Activated CD8-positive, alpha-beta memory T cell treated with anti-CD3 and anti-CD28 coated beads for 48 hours (primary cell): ENCODE measurements around the gene TRERF1.

Source experiments
- DNase-seq, 3 experiments: peaks; one replicate each; pipeline ENCODE4 v3.0.0-alpha.2; 2020; ENCODE audit warnings: low read depth in 2 of 3, low spot score in 2 of 3

Gene TRERF1

DNA sequence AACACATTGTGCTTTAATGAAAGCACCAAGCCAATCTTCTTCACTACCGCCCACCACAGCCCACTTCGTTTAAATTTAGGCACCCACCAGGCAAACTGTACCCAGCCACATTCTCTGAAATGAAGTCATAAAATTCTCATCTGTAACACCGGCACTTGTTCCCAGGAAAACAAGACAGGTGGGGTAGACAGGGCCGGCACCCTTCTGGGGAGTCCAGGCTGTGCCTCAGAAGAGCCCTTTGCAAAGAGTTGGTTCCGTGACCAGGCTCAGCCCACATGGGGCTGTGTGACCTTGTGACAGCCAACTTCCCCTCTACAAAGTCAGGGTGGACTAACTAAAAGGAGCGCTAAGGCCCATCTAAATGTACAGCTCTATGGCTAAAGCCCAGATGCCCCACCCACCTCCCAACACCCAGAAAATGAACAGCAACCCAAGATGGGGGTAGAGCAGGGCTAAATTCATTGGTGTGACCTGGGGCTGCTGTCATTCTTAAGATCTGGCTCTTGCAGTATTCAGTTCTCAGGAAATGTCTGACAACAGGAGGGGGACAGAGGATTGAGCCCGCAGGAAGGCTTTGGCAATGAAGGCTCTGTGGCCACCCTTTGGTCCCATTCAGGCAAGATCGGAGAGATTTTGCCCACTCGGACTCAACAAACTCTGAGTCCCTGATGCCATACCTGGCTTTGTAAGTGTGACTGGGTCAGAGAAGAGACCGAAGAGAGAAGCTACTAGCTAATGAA, 56.7 kb downstream of the TRERF1 start:
- no peak for DNase-seq

DNA sequence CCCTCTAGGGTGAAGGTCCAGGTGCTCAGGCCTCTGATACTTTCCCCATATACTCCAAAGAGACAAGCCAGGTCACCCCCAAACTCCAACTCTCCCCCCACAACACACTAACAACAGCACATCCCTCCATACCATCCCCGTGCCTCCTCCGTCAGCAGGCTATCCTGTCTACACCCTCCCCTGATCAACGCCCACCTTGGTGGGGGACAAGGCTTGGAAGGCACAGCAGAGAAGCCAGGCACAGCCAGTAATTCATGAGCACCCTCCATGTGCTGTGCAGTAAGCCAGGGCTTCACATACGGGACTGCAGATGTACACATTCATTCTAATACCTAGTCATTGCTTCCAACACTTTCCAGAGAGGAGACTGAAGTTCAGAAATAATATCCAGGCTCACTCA, 57.6 kb downstream of the TRERF1 start:
- no peak for DNase-seq

DNA sequence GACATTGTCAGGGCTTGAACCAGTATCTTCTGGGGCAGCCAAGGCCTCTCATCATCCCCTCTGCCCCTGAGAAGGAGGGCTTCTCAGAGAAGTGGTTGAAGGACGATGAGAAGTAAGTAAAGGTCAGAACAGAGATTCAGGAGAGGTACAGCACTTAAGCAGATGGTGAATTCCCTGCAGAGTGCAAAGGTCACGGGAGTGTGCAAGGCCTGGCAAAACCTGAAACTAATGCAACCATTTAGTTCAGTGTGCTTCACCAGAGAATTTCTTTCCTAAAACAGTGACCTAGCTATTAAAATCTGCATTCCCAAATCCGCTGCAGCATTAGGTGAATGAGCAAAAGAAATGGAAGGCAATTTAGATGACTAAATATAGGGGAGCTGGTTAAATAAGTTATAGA, 58.4 kb downstream of the TRERF1 start:
- no peak for DNase-seq

GRCh38 chr6:42392833-42393232, 58.9 kb downstream of the TRERF1 start:
- no peak for DNase-seq

GRCh38 chr6:42391441-42391840, 60.3 kb downstream of the TRERF1 start:
- DNase-seq, result no peak

GRCh38 chr6:42390228-42390934, 61.3 kb downstream of the TRERF1 start:
- peak in 2 of 3 experiments; percentile 38 to 44 for DNase-seq

DNA sequence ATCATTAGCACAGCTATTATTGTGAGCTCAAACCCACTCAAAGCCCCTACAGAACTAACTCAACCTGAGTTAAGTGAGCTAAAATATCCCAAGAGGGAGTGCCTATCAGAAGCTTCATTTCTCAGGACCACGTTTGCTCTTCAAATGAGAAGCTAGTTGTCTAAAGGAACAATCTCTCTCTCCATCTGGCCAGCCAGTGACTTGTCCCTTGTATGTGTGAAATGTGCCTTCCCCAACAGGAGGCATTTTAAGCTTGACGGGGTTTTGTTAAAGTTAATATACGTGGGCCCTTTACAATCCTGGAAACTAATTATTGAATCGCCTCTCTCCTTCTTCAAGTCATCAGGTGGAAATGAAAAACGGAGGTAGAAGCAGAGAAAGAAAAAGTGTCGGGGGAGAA, 62.0 kb downstream of the TRERF1 start:
- DNase-seq, result no peak

- DNase-seq, result no peak
These were observed 63.7 kb downstream of the TRERF1 start for GRCh38 chr6:42388046-42388445.

- no peak for DNase-seq
These were observed 64.4 kb downstream of the TRERF1 start for GRCh38 chr6:42387336-42387735.

- no peak for DNase-seq
These were observed 66.4 kb downstream of the TRERF1 start for GRCh38 chr6:42385339-42385738.

DNA sequence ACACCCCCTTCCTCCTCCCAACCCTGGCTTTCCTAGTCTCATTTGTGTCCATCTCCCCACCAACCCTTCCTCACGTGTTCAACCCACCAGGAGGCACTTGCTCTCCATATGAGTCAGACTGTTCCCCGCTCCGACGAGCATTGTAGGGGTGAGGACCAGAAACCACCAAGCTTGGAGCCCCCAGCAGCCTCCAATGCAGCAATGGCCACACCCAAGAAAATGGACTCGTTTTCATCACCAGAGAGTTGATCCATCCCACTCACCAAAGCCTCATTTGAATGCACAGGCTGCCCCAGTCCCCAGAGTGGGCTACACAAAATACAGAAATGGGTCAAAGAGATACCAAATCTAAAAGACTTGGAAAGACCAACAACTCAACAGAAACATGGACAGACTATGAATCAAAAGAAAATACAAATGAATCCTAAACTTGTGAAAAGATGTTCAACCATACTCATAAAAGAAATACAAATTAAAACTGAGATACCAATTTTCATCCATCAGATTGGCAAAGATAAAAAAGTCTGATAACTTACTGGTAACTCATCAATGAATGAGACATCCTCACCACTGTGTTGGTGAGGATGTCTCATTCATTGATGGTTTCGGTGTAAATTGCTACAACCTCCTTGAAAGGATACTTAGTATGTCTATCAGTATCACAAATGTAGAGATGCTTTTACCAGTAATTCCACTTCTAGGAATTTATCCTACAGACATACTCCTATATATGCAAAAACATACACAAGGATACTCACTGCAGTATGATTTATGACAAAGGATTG, 68.1 kb downstream of the TRERF1 start:
- no peak for DNase-seq

DNA sequence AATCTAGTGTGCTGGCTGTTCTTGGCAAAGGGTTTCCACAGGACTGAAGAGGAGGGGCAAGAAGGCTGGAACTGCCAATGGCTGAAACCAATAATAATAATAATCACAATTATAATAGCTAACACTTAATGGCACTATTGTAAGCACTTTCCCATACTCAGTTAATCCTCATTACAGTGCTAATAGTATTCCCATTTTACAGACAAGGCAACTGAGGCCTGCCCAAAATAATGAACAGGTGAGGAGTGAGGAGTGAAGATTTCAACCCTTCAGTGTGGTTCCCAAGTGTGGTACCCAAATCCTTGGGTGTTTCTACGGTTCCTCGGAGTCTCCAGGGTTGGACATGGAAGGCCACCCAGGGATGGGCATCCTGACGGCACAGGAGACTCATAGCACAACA, 69.9 kb downstream of the TRERF1 start:
- DNase-seq, result no peak

DNA sequence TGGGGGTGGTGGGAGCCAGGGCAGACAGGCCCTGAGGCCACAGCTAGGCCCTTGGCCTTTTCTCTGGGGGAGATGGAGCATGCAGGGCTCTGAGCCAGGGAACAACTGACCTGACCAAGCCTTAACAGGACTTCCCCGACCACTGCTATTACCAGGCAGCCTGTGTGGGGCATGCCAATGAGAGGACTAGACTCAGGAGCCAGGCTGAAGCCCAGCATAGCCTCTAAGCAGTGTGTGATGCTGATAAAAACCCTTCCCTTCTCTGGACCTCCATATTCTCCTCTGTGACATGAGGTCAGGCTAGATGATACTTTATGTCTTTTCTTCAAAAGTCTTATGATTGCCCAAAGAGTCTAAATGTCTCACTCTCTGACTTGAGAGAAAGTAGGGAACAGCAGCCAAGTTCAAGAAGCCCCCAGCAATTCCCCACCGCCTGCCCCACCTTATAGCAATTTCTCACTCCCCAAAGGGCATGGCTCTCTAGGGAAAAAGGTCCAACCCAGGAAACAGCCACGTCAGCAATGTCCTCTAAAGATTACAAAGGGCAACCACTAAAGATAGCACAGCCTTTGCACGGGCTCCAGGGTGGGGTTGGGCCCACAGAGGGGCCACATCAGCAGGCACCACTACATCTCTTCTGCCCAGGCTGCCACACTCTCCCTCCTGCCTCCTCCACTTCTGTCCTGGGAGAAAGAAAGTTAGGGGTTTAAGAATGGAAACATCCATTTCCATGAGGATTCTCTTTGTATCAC, 71.3 kb downstream of the TRERF1 start:
- DNase-seq, result no peak

DNA sequence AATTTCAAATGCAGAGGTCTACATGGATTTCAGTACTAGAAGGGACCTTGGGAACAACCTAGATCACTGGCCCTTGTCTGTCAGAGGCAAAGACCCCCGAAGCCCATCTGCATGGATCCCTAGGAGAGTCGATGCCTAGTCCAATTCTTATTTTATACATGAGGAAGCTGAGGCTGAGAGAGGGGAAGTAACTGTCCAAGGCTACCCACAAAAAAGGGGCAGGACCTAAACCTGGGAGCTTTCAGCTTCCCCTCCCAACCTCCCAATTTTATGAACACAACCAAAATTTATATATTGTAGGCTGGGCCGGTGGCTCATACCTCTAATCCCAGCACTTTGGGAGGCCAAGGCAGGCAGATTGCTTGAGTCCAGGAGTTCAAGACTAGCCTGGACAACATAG, 73.2 kb downstream of the TRERF1 start:
- no peak for DNase-seq

- DNase-seq, result no peak
These were observed 73.6 kb downstream of the TRERF1 start for GRCh38 chr6:42378125-42378524.

- no peak for DNase-seq
These were observed 76.6 kb downstream of the TRERF1 start for GRCh38 chr6:42375007-42375635.

DNA sequence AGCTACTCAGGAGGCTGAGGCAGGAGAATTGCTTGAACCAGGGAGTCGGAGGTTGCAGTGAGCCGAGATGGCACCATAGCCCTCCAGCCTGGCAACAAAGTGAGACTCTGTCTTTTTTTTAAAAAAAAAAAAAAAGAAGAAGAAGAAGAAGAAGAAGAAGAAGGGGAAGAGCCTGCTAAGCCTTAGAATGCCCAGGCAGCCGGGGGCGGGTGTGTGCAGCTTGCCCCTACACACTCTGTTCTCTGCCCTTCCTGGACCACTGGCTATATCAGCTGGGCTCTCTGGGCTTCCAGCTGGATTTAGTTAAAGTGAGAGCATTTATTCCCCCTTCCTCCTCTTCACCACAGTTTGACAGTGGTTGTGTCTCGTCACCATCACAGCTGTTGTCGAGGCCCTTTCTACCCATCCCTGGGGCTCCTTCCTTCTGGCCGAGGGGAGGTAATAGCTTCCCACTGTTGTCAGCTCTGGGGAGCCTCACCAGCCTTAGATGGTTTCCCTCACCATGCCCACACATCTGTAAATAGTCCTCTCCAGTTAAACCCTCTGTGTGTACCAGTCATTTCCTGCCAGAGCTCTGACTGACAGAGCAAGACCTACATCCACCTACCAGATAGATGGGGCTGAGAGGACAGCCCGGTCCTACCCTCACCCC, 77.6 kb downstream of the TRERF1 start:
- DNase-seq, result no peak

DNA sequence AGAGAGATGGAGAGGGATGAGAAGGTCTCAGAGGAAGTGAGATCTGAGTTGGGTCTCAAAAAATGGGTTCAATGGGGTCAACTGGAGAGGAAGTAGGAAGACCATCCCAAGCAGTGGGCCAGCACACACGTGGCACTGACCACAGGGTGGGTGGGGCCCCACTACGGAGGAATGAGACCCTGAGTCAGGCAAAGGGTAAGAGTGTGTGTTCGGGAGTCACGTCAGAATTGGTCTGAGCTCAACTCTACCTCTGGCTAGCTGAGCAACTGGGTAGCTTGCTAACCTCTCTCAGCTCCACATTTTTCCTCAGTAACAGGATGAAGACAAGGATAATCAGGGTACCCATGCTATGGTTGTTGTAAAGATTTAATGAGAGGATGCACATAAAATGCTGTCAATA, 79.0 kb downstream of the TRERF1 start:
- DNase-seq, result no peak

- no peak for DNase-seq
These were observed 81.3 kb downstream of the TRERF1 start for GRCh38 chr6:42370323-42370985.

- DNase-seq, result no peak
These were observed 82.2 kb downstream of the TRERF1 start for GRCh38 chr6:42369568-42369967.
